NCI-H748 treated with DMSO at 0.1 percent for 48 hours (cell line): ENCODE measurements around the gene GULP1.
"Not testable (repeated sequence)": the region's sequence is repeated elsewhere in the genome, so short reads cannot be mapped to it uniquely, and the experiment has no call there.

Experiments used
- DNase-seq: peaks from one replicate; lab custom pipeline; 2025; lab: John Stamatoyannopoulos, UW

The GULP1 gene

GRCh38 chr2:188604579-188604978 lies 312.9 kb downstream of the GULP1 start:
- DNase-seq: no peak

DNA sequence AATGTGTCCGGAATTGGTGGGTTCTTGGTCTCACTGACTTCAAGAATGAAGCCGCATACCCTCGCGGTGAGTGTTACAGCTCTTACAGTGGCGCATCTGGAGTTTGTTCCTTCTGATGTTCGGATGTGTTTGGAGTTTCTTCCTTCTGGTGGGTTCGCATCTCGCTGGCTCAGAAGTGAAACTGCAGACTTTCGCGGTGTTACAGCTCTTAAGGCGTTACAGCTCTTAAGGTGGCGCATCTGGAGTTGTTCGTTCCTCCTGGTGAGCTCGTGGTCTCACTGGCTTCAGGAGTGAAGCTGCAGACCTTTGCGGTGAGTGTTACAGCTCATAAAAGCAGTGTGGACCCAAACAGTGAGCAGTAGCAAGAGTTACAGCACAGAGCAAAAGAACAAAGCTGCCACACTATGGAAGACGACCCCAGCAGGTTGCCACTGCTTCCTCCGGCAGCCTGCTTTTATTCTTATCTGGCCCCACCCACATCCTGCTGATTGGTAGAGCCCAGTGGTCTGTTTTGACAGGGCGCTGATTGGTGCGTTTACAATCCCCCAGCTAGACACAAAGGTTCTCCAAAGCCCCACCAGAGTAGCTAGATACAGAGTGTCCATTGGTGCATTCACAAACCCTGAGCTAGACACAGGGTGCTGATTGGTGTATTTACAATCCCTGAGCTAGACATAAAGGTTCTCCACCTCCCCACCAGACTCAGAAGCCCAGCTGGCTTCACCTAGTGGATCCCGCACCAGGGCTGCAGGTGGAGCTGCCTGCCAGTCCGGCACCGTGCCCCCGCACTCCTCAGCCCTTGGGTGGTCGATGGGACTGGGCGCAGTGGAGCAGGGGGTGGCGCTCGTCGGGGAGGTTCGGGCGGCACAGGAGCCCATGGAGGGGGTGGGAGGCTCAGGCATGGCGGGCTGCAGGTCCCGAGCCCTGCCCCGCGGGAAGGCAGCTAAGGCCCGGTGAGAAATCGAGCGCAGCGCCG lies 314.2 kb downstream of the GULP1 start:
- DNase-seq: not testable (repeated sequence)

GRCh38 chr2:188606596-188606995 lies 314.9 kb downstream of the GULP1 start:
- DNase-seq: not testable (repeated sequence)

- no peak for DNase-seq
These were observed 315.8 kb downstream of the GULP1 start for GRCh38 chr2:188607501-188607900.

DNA sequence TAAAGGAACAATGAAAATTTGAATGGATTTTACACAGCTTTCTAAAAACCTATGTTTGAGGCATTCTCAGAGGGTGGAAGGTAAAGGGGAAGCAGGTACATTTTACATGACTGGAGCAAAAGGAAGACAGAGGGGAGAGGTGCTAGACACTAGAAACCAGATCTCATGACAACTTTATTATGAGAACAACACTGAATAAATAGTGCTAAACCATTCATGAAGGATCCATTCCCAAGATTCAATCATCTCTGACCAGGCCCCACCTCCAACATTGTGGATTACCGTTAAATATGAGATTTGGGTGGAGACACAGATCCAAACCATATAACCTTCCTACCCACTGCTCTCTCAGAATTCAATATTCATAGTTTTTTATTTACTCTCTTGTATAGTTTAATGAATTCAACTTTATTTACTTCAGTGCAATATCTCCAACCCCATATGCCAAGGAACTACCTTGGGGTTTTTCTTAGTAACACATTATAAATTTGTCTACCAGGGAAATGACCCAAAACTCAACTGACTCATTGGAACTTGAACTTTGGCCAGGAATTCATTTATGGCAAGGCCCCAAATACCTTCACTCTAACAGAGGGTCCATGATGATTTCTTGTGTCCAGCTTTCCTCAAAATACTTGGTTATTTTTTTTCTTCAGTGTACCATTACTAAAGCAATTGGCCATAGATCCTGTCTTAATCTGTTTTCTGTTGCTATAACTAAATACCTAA lies 317.8 kb downstream of the GULP1 start:
- DNase-seq: no peak

GRCh38 chr2:188610050-188610444 lies 318.4 kb downstream of the GULP1 start:
- no peak for DNase-seq

- DNase-seq: no peak
These were observed 319.2 kb downstream of the GULP1 start for GRCh38 chr2:188610827-188611226.

- DNase-seq: no peak
These were observed 327.5 kb downstream of the GULP1 start for GRCh38 chr2:188619146-188619545.

- no peak for DNase-seq
These were observed 329.2 kb downstream of the GULP1 start for GRCh38 chr2:188620916-188621315.

GRCh38 chr2:188622601-188623260 lies 331.1 kb downstream of the GULP1 start:
- no peak for DNase-seq

DNA sequence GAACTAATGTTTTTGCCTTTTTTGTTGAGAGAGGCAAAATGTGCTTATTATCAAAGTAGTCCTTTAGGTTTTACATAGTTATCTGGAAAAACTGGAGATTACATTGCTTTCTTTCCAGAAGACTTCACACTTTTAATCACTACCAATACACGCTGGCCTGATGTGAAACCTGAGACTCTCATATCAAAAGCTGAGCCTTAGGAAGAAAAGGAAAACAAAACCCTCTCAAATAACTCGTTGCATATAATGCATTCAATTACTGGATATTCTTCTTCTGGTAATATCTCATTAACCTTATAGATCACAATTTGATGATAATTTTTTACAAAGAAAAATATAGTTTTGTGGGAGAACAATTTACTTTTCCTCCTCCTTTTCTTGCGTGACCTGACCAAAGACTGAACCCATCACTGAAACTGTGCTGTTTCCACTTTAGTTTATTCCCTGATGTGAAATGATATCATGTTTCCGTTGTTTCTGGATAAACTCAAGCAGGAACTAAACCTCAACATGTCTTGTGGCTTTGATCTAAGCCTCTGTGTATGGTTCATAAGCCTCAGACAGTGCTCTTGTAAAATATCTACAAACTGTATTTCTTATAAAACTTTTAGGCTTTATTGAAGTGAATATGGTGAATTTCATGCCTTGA lies 332.4 kb downstream of the GULP1 start:
- DNase-seq: peak; percentile 13

GRCh38 chr2:188627471-188627870 lies 335.8 kb downstream of the GULP1 start:
- no peak for DNase-seq

GRCh38 chr2:188628989-188629752 lies 337.5 kb downstream of the GULP1 start:
- DNase-seq: no peak

DNA sequence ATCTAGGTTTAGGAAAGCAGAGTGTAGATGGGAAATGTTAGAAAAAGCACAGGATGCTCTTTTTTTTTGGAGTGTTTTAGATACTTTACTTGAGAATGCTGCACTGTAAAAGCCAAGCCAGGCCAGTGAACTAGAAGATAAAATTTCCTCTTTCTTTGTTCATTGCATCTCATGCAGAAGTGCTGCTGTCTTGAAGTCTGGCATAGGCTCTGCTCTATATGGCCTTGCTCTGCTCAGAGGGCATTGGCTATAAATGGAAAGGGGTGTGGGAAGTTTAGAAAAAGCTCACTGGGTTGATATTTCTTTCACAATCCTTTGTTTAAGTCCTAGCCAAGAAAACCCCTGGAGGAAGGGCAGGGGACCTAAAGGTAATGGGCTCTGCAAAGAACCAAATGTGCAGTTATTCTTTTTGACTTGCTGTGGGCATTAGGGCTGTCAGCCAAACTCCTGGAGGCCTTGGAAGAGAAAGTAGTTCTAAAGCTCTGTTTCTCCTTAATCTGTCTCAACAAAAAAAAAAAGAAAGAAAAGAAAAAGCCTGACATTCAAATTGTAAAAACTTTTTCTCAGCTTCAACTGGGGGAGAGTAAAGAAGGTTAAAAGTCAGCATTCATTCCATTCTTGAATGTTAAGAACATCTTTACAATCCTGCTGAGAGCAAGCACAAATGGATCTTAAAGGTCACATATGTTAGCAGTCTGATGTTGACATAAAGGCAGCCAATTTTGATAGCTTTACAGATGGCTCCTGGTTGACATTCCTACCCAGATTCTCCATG lies 338.3 kb downstream of the GULP1 start:
- DNase-seq: no peak

- no peak for DNase-seq
These were observed 339.5 kb downstream of the GULP1 start for GRCh38 chr2:188631037-188631809.

DNA sequence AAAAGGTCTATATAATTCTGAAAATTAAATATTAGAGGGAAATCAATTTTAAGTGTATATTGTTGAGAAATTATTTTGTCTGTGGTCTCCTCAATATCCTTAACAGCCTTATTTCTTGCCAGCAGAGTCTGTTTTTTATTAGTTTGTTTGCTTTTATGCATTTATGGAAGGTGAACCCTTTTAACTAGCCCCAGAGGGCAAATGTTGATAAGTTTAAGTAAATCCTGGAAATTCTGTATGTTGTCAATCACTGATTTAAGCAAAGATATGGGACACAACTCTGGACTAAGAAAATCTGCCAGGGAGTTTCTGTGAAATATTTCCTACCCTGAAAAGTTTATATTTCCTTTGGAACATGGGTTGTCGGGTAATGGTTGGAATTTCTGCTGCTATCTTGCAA lies 343.0 kb downstream of the GULP1 start:
- no peak for DNase-seq
